Superior temporal gyrus (tissue), 1 donor: ENCODE measurements around the gene ASB16.

ENCODE experiments used
- DNase-seq: peaks from one replicate; pipeline ENCODE4 v3.0.0-alpha.2; 2016; ENCODE audit errors: extremely low spot score

ASB16 gene

DNA sequence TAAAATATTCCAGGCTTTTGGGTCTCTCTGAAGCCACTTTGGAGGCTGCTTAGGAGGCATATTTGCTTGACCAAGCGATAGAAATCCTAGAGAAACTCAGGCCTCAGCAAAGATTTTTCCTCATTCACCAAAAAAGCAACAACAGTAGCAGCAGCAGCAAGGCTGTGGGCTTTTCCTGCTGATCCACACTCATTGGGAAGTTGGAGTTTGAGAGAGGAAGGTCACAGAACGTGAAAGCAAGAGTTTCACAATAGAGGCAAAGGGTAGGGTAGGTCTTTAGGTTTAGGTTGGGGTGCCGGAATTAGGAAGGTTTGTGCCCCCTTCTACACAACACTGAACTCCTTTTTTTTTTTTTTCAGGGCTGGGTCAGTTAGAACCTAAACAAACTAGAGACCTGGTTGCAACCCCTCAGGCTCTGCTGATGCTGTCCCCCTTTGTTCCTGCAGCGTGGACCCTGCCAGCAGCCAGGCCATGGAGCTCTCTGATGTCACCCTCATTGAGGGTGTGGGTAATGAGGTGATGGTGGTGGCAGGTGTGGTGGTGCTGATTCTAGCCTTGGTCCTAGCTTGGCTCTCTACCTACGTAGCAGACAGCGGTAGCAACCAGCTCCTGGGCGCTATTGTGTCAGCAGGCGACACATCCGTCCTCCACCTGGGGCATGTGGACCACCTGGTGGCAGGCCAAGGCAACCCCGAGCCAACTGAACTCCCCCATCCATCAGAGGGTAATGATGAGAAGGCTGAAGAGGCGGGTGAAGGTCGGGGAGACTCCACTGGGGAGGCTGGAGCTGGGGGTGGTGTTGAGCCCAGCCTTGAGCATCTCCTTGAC, 18.3 kb downstream of the ASB16 start:
- no peak for DNase-seq

DNA sequence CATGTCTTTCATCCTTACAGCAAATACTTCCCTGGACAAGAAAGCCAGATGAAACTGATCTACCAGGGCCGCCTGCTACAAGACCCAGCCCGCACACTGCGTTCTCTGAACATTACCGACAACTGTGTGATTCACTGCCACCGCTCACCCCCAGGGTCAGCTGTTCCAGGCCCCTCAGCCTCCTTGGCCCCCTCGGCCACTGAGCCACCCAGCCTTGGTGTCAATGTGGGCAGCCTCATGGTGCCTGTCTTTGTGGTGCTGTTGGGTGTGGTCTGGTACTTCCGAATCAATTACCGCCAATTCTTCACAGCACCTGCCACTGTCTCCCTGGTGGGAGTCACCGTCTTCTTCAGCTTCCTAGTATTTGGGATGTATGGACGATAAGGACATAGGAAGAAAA, 20.0 kb downstream of the ASB16 start:
- DNase-seq: no peak

DNA sequence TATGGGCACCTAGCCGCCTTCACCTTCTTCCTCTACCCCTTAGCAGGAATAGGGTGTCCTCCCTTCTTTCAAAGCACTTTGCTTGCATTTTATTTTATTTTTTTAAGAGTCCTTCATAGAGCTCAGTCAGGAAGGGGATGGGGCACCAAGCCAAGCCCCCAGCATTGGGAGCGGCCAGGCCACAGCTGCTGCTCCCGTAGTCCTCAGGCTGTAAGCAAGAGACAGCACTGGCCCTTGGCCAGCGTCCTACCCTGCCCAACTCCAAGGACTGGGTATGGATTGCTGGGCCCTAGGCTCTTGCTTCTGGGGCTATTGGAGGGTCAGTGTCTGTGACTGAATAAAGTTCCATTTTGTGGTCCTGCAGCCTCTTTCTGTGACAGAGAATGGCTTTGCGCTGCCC, 20.9 kb downstream of the ASB16 start:
- no peak for DNase-seq

DNA sequence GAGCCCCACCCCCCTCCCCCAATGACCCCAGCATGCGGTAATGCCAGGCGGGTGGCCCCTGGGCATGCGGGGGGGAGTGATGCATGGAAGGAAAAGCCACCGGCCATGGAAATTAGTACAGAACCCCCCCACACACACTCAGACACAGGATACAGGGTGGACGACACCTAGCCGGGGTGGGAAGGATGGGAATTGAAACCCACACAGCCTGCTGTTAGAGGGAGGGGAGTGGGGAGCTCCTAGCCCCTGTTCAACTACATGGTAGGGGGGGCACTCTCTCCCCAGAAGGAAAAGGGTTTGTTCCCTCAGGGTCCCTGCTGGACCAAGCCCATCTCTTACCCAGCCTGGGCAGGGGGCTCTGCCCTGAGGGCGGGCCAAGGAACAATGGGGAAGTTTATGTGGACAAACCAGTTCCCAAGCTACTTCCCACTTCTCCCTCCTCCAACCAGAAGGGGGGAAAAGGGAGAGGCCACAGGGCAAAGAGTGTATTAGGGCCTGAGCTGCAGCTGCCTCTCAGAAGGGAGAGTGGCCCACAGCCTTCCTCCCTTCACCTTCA, 21.5 kb downstream of the ASB16 start:
- DNase-seq: no peak

DNA sequence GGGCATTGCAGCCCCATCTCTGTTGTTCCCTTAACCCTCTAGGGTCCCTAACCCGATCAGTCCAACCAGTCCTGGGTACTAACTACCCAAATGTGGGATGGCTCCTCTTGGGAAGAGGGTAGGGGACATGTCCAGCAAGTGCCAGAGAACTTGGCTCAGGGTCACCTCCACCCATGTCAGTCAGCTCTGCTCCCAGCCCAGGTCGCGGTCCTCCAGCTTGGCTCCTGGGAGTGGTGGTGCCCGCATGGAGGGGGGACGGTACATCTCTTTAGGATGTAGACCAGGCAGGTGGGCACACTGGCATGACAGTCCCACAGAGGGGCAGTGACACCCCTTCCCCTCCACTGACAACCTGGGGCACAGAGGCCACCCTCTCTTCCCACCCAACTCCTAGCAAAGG, 22.2 kb downstream of the ASB16 start:
- DNase-seq: no peak

DNA sequence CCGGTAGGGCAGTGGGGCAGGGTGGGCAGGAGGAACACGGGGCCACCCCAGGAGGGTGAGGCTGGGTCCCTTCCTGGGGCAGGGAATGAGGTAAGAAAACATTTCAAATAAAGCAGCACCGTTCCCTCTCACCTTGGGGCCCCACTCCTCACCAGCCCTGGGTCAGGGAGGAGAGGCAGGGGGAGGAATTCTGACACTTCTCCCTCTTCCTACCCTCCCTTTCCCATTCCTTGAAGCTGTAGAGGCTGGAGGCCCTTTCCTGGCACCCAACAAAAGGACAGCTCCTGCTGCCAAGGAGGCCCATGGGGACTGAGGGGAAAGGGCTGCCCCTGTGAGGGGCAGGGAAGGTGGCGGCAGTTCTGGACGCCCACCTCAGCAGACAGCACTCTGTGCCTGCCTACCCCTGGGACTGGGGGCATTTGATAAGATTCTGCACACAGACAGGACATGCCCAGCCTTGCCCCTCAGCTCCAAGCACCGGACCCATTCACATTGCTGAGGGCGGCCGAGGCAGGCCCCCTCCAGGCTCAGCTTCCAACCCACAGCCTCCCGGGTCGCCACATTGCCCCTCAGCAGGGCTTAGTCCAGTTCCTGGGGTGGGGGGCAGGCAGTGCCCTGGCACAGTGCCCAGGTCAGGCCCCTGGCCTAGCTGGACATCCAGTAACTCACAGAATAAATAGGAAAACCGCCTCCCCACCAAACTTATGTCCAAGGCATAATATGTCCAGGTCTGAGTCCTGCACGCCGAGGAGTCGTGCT, 23.0 kb downstream of the ASB16 start:
- DNase-seq: no peak

DNA sequence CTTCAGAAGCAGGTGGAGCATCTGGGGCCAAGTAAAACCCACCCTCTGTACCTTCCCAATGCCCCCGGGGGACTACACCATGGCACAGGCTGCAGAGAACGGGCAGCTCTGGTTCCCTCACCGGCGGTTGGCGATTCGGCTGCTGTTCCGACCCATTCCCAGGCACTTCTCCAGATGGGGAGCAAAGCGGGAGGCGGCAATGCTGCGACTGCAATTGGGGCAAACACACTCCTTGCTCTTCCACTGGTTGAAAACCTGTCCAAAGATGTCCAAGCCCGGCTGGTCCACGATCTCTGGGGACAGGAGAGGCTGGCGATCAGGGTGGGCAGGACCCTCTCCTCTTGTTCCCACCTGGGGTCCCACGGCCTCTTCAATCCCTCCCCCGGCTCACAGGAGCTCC, 26.6 kb downstream of the ASB16 start:
- no peak for DNase-seq

DNA sequence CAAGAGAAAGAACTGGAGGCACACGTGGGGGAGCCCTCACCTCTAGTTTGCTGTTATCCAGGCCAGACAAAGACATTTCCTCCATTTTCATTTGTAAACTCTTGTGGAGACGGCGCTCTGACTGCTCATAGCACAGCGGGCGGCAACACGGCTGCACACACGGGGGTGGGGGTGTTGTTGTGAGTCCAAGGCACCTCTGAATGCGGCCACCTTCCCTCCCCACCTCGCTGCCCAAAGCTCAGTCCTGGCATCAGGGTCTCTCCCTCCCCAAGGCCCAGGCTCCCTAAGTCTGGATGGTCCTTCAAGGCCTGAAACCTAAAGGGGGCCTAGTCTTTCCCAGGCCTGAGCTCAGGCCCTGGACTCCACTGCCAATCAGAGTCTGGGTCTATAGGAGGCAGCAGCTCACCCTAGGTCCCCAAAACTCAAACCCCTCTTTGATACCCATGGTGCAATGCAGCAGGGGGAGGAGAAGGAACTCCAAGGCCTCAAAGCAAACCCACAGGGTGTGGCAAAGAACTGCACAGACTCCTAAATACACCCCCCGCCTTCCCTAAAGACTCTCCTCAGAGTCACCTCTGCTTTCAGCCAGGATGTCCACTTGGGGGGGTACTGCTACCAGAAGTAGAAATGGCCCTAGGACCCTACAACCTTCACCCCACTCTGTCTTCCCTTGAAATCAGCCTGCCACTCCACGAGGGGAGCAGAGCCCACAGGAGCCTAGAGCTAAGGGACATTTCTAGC, 27.6 kb downstream of the ASB16 start:
- peak; percentile 26 for DNase-seq

DNA sequence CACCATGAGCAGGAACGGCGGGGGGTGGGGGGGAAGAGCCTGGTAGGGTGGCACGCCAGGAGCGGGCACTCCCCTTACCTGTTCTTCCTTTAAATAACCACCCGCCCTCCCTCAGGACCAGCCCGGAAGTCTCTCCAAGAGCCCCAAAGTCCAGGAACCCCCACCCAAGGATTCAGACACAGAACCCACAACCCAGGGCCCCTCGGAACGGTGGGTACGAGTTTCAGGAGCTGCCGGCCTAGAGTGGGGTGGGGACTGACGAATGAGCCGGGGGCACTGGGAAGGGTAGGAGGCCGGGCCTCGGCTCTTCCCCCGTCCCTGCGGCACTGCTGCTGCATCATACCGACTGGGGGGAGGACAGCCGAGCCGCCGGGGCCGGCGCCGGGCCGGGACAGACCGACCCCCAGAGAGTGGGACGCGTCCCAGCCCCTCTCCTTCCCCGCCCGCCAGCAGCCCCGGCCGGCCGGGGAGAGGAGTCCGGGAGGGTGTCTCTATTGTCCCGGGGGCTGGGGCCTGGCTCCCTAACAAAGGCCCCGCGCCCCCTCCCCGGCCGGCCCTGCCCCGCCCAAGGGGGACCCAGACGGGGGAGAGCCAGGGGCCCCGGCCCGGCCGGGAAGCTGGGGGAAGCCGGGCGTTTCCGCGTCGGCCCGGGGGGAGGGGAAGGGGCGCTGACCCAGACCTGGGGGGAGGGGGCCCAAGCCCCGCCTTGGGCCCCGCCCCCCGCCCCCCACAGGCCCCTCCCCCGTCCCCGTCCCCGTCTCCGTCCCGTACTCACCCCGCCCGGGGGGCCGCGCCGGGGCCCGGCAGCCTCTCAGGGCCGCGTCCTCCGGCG, 28.4 kb downstream of the ASB16 start:
- DNase-seq: no peak

DNA sequence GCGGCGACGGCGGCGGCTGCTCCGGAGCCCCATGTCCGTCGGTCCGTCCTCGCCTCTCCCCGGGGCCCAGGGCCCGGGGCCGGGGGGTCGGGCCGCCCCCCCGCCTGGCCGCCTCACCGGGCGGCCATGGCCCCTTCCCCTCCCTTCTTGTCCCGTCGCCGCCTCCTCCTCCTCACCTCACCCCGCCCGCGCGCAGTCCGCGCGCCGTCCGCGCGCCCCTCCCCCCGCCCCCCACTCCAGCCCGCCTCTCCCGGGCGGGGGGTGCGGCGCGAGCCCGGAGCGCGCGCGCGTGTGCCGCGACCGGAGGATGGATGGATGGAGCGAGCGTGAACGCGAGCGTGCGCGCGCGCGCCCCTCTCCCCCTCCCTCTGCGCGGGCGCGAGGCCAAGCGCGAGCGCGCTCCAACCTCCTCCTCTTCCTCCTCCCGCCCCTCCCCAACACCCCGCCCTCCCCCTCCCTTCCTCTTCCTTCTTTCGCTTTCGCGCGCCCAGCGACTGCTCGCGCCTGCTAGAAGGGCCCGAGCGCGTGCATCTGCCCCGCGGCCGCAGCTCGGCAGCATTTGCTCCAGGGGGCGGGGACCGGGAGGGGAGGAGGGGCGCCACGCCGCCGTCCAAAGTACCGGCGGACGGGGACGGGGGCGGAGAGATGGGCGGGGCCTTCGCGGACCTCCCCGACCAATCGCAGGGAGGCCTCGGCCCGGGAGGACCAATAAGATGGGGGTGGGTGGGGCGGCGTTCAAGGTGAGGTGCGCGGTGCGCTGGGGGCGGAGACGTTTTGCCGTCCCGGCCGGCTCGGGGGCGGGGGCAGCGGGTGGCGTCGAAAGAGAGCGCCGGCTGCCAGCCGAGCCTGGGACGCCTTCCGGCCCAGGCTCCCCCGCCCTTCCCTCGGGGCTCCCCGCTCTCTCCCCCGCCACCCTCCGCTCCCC, 29.3 kb downstream of the ASB16 start, which contains the start of gene ATXN7L3:
Gene ATXN7L3 (minus strand): TSS at position 332 of the 925 bp plus-strand sequence. CDS start 1,814 bp downstream, outside the sequence.
- DNase-seq: peak; percentile 86

DNA sequence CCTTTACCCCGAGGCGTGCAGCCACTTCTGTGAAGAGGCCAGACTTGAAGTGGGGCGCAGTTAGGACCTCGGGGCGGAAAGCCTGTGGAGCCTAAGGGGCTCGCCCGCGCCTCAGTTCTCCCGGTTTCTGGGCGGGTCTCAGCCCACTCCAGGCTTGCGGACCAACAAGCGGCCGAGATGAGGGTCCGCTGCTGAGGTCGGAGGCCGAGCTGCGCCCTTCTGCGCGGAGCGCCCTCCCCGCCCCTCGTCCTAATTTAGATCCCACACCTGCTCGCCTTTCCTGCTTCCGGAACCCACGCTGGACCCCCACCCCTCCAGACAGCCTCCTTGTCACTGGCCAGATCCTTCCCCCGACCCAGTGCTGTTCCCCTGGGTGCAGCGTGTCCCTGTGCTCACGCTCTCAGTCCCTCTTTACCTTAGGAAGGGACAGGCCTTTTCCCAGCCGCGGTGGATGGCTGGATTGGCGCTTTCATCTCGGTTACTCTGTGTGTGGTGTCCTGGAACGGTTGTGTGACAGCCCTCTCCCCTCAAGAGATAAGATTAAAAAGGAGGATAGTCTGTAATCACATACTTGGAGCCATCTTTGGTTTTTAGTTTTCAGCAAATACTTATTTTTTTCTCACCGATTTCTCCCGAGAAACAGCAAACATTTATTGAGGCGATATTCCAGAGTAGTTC, 30.1 kb downstream of the ASB16 start:
- DNase-seq: no peak

DNA sequence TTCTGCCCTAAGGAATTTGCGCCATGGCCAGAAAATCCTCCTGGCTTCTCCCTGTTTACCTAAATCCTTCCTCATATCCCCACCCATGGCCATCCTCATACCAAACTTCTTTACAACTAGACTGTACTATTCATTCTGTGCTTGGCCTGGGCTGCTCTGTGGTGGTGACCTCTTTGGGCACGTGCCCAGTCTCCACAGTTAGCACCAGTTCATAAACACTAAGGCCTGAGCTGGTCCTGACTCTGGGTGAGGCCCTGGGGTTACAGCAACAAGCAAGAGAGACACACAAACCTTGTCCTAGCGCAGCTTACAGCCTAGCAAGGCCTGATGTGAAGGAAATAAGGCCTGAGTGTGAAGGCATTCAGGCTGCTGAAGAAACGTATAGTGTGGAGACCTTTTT, 32.3 kb downstream of the ASB16 start:
- no peak for DNase-seq

DNA sequence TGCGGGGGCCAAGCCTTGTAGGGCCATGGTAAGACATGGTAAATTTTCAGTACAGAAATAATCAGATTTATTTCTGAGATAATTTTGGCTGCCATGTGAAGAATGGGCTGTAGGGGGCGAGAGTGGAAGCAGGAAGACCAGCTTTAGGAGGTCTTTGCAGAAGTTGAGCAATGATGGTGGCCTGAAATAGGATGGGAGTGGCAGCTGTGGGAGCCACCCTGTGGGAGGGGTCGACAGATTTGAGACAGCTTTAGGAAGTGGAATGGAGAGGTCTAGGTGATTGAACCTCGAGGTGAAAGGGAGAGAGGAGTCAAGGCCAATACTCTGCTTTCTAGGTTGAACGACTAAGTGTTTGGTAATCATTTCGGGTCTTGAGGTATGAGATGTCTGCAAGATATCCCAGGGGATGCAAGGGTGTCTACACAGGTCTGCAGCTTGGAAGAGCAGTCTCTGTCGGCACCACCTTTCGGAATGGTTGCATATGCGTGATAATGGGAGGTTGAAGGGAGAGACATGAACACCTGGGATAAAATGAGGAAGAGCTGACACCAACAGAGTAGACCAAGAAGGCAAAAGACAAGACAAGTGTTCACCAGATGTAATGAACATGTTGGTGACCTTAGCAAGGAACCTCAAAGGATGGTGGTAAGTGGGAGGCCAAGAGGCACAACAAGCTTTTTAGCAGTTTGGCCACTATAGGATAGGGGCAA, 33.4 kb downstream of the ASB16 start:
- peak; percentile 38 for DNase-seq

DNA sequence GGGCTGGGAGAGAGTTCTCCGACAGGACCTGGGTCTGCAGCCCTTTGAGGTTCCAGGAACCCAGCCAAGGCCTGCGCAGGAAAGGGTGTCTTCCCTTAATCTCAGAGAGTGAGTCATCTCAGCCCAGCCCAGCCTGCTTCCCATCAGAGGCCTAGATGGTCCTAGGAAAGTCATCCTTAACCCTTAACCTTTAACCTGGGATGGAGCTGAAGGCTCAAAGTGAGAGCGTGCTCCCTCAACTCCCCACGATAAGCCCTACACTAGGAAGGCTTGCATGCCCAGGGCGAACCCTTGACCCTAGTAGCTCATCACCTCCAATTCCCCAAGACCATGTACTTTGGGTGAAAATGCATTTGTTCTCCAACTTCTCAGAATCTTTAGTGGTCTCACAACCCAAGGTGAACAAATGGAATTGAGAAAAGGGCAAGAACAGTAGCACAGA, 34.0 kb downstream of the ASB16 start:
- no peak for DNase-seq

DNA sequence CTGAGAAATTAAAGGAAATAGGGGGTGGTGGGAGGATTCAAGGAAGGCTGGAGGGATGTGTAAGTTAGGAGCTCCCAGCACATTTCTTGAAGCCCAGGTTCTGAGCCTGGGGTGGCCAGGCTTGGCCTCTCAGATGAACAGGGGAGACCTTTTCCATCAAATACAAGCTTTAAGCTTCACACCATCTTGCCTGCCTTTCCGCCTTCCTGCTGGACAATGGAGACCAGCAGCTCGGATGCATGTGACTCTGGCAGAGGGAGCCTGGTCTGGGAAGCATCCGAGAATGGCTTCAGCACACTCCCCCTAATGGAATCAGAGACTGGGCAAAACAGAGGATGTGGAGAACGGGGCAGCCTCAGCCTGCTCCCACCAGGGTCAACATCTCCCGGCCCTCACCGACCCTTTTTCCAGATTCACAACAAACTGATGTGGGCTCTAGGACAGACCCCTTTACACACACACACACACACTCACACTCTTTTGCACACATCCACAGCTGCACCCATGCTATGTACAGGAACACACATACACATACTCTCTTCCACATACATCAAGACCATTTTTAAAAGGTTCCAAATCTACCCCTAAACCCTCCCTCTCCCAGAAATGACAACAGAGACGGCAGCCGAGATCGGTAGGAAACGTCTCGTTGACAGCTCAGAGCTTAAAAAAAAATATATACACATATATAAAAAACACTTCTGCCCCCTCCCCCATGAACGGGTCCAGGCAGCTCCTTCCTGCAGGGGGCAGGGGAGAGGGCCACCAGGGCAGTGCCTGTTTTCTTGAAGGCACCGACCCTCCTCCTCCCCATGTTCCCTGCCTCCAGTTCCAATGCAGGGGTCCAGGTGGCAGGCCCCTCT, 35.7 kb downstream of the ASB16 start:
- no peak for DNase-seq

DNA sequence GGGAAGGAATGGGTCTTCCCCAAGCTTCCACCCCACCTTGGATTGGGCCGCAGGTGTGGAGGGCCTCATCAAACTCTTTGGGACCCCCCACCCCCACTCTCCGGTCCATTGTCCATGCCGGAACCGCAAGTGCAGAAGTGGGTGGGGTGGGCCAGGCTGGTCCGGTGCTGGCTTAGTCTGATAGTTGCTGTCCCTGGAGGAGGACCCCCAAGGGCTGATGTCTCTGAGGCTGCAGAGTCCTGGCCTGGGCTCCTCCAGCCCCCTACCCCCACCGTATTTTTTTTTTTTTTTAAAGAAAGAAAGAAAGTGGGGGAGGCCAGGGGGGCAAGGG, 36.3 kb downstream of the ASB16 start:
- no peak for DNase-seq

DNA sequence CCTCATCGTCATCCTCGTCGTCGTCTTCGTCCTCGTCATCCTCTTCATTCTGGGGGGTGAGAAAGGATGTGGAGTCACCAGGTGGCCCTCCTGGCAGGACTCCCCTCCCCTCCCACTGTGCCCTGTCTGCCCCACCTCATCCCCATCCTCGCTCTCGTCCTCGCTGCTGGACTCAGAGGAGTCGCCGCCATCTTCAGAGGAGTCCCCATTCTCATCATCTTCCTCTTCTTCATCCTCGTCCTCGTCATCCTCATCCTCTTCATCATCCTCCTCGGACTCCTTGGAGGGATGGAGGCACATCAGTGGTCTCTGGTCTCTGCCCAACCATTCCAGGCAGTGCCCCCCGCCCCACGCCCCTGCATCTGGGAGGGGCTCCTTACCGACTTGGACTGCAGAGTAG, 36.8 kb downstream of the ASB16 start:
- DNase-seq: no peak

DNA sequence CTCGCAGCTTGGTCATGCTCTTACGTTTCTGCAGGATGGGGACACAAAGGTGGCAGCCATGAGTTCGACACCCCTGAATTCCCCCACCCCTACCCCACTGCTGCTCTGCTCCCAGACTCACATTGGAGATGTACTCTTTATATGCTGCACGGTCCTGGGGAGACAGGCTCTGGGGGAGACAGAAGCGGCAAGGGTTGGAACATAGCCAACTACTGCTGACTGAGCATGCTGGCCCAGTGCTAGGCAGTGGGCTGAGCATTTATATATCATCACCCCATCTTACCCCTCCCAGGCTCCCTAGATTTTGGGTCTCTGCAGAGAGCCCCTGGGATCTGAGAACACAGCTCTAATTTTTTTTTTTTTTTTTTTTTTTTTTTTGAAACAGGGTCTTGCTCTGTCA, 37.2 kb downstream of the ASB16 start:
- DNase-seq: no peak
